ENCODE data around the gene RAB12.
"Not testable (repeated sequence)": the region's sequence is repeated elsewhere in the genome, so short reads cannot be mapped to it uniquely, and the experiment has no call there.

The RAB12 gene

GRCh38 chr18:8608795-8609658, at the start of gene RAB12:
RAB12 (plus strand) TSS chr18:8609437; CDS start chr18:8609440, 3 bp downstream.
- peak; percentile 28 for TF ChIP-seq CTCF (conservative IDR thresholded peaks at IDR 0.05; ENCODE audit: low read depth, low read length)
- H3K4me3 ChIP-seq (ENCODE audit: low read depth, low read length): peak within 1 kb of the TSS; percentile 84
- peak; percentile 86 for DNase-seq (ENCODE audit: low read depth)

- TF ChIP-seq CTCF (conservative IDR thresholded peaks at IDR 0.05; ENCODE audit: low read depth, low read length): no peak
- no peak overlapping the region for H3K4me3 ChIP-seq (ENCODE audit: low read depth, low read length)
- DNase-seq (ENCODE audit: low read depth): peak; percentile 18
Measured at GRCh38 chr18:8559612-8560186, 49.5 kb upstream of the RAB12 start.

- DNase-seq (ENCODE audit: low read depth): no peak
- no peak for TF ChIP-seq CTCF (conservative IDR thresholded peaks at IDR 0.05; ENCODE audit: low read depth, low read length)
- H3K4me3 ChIP-seq (ENCODE audit: low read depth, low read length): no peak overlapping the region
Measured at GRCh38 chr18:8561123-8561910, 47.9 kb upstream of the RAB12 start.

DNA sequence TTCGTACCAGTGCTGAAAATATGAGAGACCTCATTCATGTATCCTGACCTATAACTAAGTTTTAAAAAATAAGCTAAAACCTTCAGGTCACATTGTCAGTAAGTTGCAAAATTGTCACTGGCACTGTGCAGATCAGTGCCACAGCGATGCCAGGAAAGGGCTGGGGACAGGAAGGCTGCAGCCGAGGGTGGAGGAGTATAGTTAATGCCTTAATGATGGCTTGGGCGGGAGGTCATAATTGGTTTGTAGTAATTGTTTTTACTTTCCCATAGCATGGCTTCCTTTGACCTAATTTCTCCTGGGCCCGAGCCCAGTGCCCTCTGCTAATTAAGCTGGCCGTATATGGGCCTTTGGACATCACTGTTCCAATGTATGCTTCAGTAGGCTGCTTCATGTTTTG, 47.2 kb upstream of the RAB12 start:
- no peak for TF ChIP-seq CTCF (conservative IDR thresholded peaks at IDR 0.05; ENCODE audit: low read depth, low read length)
- DNase-seq (ENCODE audit: low read depth): no peak

GRCh38 chr18:8562919-8563318, 46.3 kb upstream of the RAB12 start:
- TF ChIP-seq CTCF (conservative IDR thresholded peaks at IDR 0.05; ENCODE audit: low read depth, low read length): no peak

More for the DNA sequence above, 47.2 kb upstream of the RAB12 start:
- no peak overlapping the region for H3K4me3 ChIP-seq (ENCODE audit: low read depth, low read length)

DNA sequence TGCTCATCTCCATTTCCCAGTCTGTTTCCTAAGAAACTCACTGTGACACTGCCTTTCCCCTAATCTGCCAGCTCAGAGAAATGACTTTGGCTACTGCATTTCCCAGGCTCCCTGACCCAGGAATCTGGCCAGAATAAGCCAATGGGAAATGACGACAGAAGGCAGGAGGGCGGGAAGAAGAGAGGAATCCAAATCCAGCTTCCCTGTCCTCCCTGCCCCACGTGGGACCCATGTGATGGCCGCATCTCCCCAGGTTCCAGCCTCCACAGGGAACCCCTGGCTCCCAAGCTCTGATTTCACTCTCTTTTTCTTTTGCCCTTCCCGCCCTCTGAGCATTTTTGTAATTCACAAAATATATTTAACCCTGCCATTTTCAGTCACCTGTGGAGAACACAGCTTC, 37.8 kb upstream of the RAB12 start:
- no peak for TF ChIP-seq CTCF (conservative IDR thresholded peaks at IDR 0.05; ENCODE audit: low read depth, low read length)
- DNase-seq (ENCODE audit: low read depth): no peak
- H3K4me3 ChIP-seq (ENCODE audit: low read depth, low read length): no peak overlapping the region

More at GRCh38 chr18:8562919-8563318, 46.3 kb upstream of the RAB12 start:
- no peak for DNase-seq (ENCODE audit: low read depth)
- H3K4me3 ChIP-seq (ENCODE audit: low read depth, low read length): no peak overlapping the region

DNA sequence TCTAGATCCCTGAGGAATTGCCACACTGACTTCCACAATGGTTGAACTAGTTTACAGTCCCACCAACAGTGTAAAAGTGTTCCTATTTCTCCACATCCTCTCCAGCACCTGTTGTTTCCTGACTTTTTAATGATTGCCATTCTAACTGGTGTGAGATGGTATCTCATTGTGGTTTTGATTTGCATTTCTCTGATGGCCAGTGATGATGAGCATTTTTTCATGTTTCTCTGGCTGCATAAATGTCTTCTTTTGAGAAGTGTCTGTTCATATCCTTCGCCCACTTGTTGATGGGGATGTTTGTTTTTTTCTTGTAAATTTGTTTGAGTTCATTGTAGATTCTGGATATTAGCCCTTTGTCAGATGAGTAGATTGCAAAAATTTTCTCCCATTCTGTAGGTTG, 35.5 kb upstream of the RAB12 start:
- not testable (repeated sequence) for DNase-seq (ENCODE audit: low read depth); H3K4me3 ChIP-seq (ENCODE audit: low read depth, low read length)
